Measurements from ENCODE around the gene MACROD2.

MACROD2 gene

DNA sequence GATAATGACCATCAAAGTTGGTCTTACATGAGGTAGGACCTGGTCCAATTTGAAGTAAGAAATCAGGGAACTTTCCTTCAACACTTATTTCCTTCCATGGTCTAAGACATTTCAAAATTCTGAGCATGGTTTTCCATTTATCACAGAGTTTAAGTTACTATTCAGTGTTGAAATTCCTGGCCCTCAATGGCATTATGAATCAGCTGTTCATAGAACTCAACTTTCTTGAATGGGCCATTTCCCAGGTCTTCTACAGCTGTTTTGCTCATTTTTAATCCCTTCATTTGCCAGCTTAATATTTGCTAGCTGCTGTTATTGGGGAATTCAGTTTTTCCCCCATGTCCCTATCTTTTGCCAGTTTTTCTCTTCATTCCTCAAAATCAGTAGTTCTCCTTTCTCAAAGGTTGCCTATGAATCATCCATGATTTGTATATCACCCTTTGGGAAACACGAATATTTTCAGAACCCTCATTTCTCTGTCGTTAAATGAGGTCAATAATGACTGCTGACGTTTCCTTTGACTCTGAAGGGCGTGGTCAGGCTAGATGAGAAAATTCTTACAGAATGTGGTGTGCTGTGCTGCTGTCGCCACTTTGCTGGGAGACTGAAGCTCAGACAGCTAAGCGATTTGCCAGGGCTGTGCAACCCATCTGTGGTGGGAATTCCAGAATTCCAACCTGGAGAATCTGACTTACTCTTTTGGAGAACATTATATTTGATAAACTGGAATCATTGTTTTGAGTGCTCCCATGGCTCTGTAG lies 558.6 kb downstream of the MACROD2 start:
- DNase-seq = no peak

DNA sequence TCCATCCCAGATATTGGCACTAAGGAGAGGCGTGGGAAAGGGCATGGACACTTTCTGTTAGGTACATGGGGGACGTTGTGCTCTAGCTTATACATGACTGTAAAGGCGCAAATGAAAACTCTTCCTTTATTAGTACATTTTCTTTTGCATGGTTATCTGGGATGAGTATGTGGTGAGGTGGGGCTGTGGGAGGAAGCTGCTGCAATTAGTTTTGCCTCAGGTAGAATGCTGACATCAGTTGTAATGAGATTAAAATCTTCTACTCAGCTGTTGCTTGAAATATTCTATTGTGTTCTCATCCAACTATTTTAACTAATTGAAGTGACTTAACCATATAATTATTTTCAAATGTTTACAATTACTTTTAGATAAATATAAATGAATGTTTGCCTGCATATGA lies 560.4 kb downstream of the MACROD2 start:
- DNase-seq = no peak

GRCh38 chr20:14556206-14556605 lies 560.9 kb downstream of the MACROD2 start:
- no peak for DNase-seq

DNA sequence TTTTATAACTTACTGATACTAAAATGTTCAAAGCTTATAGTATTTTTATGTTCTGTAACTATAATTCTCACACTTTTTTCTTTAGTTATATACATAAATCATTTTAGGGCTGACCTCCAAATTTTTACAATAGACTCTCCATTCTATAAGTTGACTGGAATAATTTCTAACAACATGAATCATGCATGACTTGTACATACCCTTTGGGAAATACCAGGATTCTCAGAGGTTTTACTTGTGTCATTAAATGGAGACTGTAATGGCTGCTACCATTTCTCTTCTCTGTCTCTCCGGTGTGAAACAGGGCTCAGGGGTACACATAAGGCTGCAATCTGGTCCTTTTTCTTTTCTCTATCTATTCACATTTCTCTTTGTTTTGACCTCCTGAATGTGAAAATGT lies 564.3 kb downstream of the MACROD2 start:
- no peak for DNase-seq

DNA sequence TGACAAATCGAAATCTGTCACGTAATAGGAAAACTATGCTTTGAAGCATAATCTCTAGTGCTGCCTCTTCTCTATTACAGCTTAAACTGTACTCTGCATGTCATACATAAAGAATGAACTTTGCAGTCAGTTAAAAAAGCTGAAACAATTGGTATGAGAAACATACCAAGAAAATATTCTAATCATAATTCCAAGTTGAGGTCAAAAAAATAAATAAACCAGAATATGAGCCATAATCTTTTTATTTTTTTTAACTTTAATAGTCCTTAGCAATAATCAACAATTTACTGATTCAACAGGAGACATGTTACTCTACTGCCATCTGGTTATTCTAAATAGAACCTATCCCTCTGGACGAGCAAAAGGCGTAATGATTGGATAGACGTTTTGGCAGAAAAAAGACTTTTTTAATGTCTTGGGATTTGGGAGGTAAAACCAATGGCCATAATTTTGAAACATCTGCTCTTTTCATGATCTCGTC lies 566.5 kb downstream of the MACROD2 start:
- no peak for DNase-seq

- no peak for DNase-seq
These were observed 567.7 kb downstream of the MACROD2 start for GRCh38 chr20:14562981-14563380.

DNA sequence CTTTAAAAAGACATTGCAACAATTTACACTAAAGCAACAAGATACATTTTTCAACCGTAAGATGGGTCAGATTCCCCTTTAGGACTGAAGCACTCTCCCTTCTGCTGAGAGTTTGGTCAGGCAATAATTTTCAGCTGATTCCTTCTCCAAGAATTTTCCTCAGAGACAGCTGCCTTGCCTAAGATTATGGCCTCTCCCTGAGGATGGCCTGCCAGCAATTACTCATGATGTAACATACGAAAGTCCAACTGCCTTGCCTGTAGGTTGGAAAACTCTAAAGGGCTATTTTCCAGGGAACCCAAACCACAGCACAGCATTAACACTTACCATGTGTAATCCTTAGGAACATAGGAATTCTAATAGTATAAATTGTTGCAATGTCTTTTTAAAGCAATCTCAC lies 571.2 kb downstream of the MACROD2 start:
- DNase-seq = no peak

DNA sequence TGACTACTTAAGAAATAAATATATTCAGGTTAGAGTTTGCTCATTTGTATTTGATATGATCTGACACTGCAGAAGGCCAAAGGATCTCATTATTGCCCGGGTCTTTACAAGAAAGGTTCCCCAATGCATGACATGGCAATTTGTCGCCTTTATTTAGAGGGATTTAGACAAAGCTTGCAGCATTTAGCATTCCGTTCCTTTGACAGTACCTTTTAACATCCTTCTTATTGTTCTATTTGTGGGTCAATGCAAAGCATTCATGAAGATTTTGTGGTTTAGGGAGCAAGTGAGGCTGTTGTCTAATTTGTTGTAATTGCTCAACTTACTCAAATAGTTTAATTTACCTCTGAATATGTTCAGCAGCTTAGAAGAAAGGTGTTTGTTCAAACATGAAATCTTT lies 572.9 kb downstream of the MACROD2 start:
- no peak for DNase-seq

GRCh38 chr20:14568701-14569100 lies 573.4 kb downstream of the MACROD2 start:
- no peak for DNase-seq

DNA sequence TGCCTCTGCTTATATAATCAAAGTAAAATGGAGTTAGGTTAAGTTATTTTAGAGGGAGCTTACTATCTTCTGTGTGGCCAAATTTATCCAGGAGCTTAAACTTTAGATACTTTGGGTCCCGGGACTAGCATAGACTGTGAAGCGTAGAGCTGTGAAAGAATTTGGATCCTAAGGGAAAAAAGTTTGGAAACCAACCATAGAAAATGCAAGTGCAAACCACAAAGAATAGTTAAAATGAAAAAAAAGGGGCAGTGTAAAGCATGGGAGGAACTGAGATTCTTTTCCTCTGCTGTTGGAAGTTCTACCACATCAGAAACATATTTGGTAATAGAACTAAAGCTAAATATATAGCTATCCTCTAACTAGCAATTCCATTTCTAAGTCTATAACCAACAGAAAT lies 574.3 kb downstream of the MACROD2 start:
- no peak for DNase-seq

- no peak for DNase-seq
These were observed 575.5 kb downstream of the MACROD2 start for GRCh38 chr20:14570811-14571210.

DNA sequence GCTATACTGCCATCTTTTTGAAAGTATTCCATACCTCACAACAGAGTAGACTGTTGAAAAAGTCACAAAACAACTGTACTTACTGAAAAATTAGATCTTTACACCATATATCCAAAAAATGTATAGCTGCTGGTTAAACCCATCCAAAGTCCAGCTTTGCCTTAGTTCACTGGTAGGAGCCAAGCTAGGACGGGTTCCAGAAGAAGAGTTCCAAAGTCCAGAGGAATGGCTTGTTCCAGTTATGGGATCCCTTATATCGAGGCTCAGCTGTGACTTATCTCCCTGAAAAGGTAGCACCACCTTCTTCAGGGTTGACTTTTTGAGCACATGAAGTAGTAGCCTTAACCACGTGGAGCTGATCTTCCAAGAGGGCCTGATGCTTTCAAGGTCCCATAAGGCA lies 578.4 kb downstream of the MACROD2 start:
- DNase-seq = no peak

GRCh38 chr20:14576196-14576877 lies 581.0 kb downstream of the MACROD2 start:
- no peak for DNase-seq

- no peak for DNase-seq
These were observed 585.2 kb downstream of the MACROD2 start for GRCh38 chr20:14580418-14581074.

GRCh38 chr20:14581731-14582130 lies 586.4 kb downstream of the MACROD2 start:
- no peak for DNase-seq

DNA sequence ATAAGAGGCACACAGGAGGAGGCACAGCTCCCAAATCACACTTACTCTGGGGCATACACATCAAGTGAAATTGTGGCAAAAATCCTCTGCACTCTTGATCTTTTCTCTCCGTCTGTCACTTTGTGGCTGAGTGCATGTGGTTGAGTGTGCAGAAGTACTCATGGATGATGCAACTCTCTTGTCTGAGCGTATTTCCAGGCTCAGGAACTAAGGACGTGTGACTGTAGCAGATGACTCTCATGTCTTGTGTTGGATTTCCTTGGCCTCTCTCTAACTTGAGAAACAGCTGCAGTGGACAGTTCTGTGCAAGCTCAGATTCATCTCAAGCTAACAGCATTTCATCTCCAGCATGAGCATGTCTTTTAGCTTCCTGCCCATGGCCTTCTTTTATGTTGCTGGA lies 587.5 kb downstream of the MACROD2 start:
- no peak for DNase-seq

DNA sequence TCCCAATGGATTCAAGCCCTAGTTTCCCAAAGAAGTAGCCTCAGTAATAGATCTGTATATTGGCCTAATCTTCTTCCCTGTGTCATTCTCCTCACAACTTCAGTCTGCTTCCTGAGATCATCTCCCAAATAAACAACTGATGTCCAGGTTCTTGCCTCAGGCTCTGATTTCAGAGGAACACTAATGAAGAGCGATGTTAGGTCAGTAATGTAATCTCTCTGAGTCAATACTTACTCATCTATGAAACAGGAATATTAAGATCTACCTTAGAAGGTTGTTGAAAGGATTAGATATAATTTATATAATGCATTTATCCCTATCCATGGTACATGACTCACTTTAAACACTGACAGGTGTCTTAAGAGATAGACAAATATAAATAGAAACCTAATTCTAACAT lies 588.1 kb downstream of the MACROD2 start:
- DNase-seq = no peak

DNA sequence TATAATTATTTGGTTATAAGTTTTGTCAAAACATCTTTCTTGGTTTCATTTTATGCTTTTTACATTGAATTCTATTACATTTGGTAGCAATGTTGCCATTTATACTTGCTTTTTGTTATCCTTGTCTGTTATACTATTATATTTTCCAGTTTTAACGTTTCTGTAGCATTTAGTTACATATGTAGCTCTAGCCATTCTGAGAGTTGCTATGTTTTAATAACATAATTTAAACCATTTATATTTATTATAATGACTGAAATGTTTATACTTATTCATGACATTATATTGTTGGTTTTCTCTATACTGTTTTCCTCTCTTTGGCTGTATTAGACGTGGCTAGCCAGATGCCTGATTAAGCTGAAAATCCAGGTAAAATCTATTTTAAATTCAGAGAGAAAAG lies 594.1 kb downstream of the MACROD2 start:
- no peak for DNase-seq

DNA sequence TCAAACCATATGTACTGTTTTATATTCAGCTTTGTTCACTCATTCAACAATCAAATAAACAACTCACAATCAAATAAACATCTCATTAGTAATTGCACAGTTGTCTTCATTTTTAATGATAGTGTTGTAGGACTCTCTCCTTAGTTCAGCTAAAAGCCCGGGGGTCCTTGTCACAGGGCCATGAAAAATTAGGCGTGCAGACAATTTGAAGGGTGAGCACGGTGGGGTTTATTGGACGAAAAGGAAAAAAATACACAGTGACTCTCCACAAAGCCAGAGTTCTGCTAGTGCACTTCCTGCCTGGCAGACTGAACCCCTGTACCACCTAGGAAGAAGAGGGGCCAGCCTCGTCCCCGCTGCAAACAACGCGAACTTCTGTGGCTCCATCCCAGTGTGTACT lies 599.7 kb downstream of the MACROD2 start:
- DNase-seq = no peak

DNA sequence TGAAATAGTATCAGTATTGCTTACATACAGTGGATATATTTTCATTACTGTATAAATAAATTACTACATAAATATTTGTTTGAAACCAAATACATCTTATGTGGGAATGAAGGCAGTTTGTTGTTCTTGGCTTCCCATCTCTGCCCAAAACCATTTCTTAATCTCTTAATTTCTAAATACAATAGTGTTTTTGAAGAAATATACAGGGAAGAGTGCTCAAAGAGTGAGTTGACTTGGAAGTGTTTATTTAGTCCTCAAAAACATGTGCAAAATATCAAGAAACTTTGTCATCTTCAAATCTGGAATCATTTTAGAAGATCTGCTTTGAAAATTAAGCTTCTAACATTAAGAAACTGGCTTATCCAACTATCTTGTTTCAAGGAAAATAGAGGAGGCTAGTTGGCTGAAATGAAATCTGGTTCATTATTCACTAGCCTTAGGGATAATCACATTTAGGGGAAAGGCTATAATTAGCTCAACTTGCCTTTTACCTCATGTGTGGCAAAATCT lies 601.9 kb downstream of the MACROD2 start:
- DNase-seq = no peak

- DNase-seq = no peak
These were observed 604.3 kb downstream of the MACROD2 start for GRCh38 chr20:14599613-14600012.

DNA sequence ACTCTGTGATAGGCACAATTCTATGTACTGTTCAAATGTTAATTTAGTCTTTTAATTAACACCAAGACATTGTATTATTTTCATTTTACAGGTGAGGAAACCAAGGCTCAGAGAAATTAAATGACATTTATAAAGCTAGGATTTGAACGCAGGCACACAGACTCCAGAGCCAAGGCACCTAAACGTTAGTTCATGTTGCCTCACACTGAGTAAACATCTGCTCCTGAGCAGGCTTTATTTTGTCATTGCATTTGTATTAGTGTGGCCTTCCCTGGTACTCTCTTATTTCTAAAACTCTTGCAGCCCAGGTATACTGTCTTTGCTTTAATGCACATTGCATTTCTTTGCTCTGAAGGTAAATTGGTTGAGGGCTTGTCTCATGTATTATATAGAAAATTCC lies 605.2 kb downstream of the MACROD2 start:
- no peak for DNase-seq

- no peak for DNase-seq
These were observed 608.8 kb downstream of the MACROD2 start for GRCh38 chr20:14604143-14604542.
